ENCODE results near the gene PLEKHN1. TPM values are rescaled to one million over a fixed set of nuclear protein-coding genes. Genes with fewer than 3 reads are reported as not detected.
"Not testable (repeated sequence)": the region's sequence is repeated elsewhere in the genome, so short reads cannot be mapped to it uniquely, and the experiment has no call there.

The PLEKHN1 gene
- total RNA-seq, 2 donors from 2014 or later = 3.4 to 4.3 TPM

- Mint-ChIP-seq H3K27ac (no peak overlapping the region), H3K4me1 (peaks cover 3% of the 10 kb centered on the region), H3K4me3 (no peak overlapping the region), H3K27me3 (peaks cover 41% of the 10 kb centered on the region), H3K36me3 (ENCODE audit: low read depth) (no peaks in the 10 kb centered on the region)
- no peak for ATAC-seq
- DNase-seq = no peak
- H3K9me3 ChIP-seq (ENCODE audit: control insufficient read depth, low read length, poor library complexity, severe bottlenecking) = no peaks in the 10 kb centered on the region
Observed at GRCh38 chr1:982765-983436, 16.6 kb downstream of the PLEKHN1 start.

GRCh38 chr1:983798-984475 lies 17.7 kb downstream of the PLEKHN1 start:
- no peaks in the 10 kb centered on the region for H3K9me3 ChIP-seq (ENCODE audit: control insufficient read depth, low read length, poor library complexity, severe bottlenecking)
- Mint-ChIP-seq H3K36me3 (ENCODE audit: low read depth) (no peaks in the 10 kb centered on the region), H3K27me3 (peaks cover 50% of the 10 kb centered on the region), H3K4me1 (no peaks in the 10 kb centered on the region), H3K4me3 (no peak overlapping the region), H3K27ac (no peak overlapping the region)
- DNase-seq (peak; percentile 47 to 53 (median 49)), ATAC-seq (peak; percentile 79)

- no peak for DNase-seq
- Mint-ChIP-seq H3K27ac (no peak overlapping the region), H3K36me3 (ENCODE audit: low read depth) (no peaks in the 10 kb centered on the region), H3K4me3 (no peak overlapping the region), H3K27me3 (peaks cover 55% of the 10 kb centered on the region), H3K4me1 (no peaks in the 10 kb centered on the region)
- no peak for ATAC-seq
- no peaks in the 10 kb centered on the region for H3K9me3 ChIP-seq (ENCODE audit: control insufficient read depth, low read length, poor library complexity, severe bottlenecking)
Observed at GRCh38 chr1:984476-984814, 18.2 kb downstream of the PLEKHN1 start.

- Mint-ChIP-seq H3K36me3 (ENCODE audit: low read depth) (no peaks in the 10 kb centered on the region), H3K27ac (no peak overlapping the region), H3K4me1 (no peaks in the 10 kb centered on the region), H3K4me3 (no peak overlapping the region), H3K27me3 (peaks cover 62% of the 10 kb centered on the region)
- H3K9me3 ChIP-seq (ENCODE audit: control insufficient read depth, low read length, poor library complexity, severe bottlenecking) = no peaks in the 10 kb centered on the region
- ATAC-seq = no peak
- no peak for DNase-seq
Observed at GRCh38 chr1:985126-985525, 18.8 kb downstream of the PLEKHN1 start.

- H3K27me3 Mint-ChIP-seq = peaks cover 64% of the 10 kb centered on the region
- DNase-seq; H3K4me1 Mint-ChIP-seq; ATAC-seq; H3K27ac Mint-ChIP-seq; H3K4me3 Mint-ChIP-seq; H3K36me3 Mint-ChIP-seq (ENCODE audit: low read depth); H3K9me3 ChIP-seq (ENCODE audit: control insufficient read depth, low read length, poor library complexity, severe bottlenecking): not testable (repeated sequence)
Observed at GRCh38 chr1:988061-988460, 21.8 kb downstream of the PLEKHN1 start.

- H3K36me3 Mint-ChIP-seq (ENCODE audit: low read depth); ATAC-seq; H3K9me3 ChIP-seq (ENCODE audit: control insufficient read depth, low read length, poor library complexity, severe bottlenecking); H3K27ac Mint-ChIP-seq; H3K4me1 Mint-ChIP-seq; DNase-seq; H3K4me3 Mint-ChIP-seq: not testable (repeated sequence)
- H3K27me3 Mint-ChIP-seq = peaks cover 49% of the 10 kb centered on the region
Observed at GRCh38 chr1:991275-991674, 25.0 kb downstream of the PLEKHN1 start.

GRCh38 chr1:991895-992294 lies 25.6 kb downstream of the PLEKHN1 start:
- no peak for DNase-seq
- ATAC-seq = no peak
- H3K36me3 Mint-ChIP-seq (ENCODE audit: low read depth) = peaks cover 2% of the 10 kb centered on the region
- H3K4me1 Mint-ChIP-seq = peaks cover 3% of the 10 kb centered on the region
- H3K27ac Mint-ChIP-seq = no peak overlapping the region
- H3K9me3 ChIP-seq (ENCODE audit: control insufficient read depth, low read length, poor library complexity, severe bottlenecking) = no peaks in the 10 kb centered on the region
- peaks cover 46% of the 10 kb centered on the region for H3K27me3 Mint-ChIP-seq
- H3K4me3 Mint-ChIP-seq = no peak overlapping the region

GRCh38 chr1:992362-992761 lies 26.1 kb downstream of the PLEKHN1 start:
- DNase-seq = no peak
- Mint-ChIP-seq H3K4me1 (peaks cover 6% of the 10 kb centered on the region), H3K27ac (no peak overlapping the region), H3K36me3 (ENCODE audit: low read depth) (peaks cover 2% of the 10 kb centered on the region), H3K4me3 (no peak overlapping the region), H3K27me3 (peaks cover 46% of the 10 kb centered on the region)
- no peak for ATAC-seq
- H3K9me3 ChIP-seq (ENCODE audit: control insufficient read depth, low read length, poor library complexity, severe bottlenecking) = no peaks in the 10 kb centered on the region

GRCh38 chr1:993379-993995 lies 27.2 kb downstream of the PLEKHN1 start:
- Mint-ChIP-seq H3K27me3 (peaks cover 36% of the 10 kb centered on the region), H3K27ac (no peak overlapping the region), H3K4me3 (no peak overlapping the region), H3K4me1 (peaks cover 9% of the 10 kb centered on the region), H3K36me3 (ENCODE audit: low read depth) (peaks cover 2% of the 10 kb centered on the region)
- H3K9me3 ChIP-seq (ENCODE audit: control insufficient read depth, low read length, poor library complexity, severe bottlenecking) = no peaks in the 10 kb centered on the region
- DNase-seq (no peak), ATAC-seq (no peak)

GRCh38 chr1:994546-994945 lies 28.3 kb downstream of the PLEKHN1 start:
- not testable (repeated sequence) for H3K9me3 ChIP-seq (ENCODE audit: control insufficient read depth, low read length, poor library complexity, severe bottlenecking); H3K4me3 Mint-ChIP-seq; DNase-seq; H3K4me1 Mint-ChIP-seq; H3K27ac Mint-ChIP-seq; ATAC-seq; H3K36me3 Mint-ChIP-seq (ENCODE audit: low read depth)
- peaks cover 26% of the 10 kb centered on the region for H3K27me3 Mint-ChIP-seq

GRCh38 chr1:995665-996633 lies 29.7 kb downstream of the PLEKHN1 start:
- ATAC-seq (no peak), DNase-seq (no peak)
- Mint-ChIP-seq H3K4me3 (no peak overlapping the region), H3K36me3 (ENCODE audit: low read depth) (peaks cover 4% of the 10 kb centered on the region), H3K27ac (no peak overlapping the region), H3K27me3 (peaks cover 12% of the 10 kb centered on the region), H3K4me1 (peaks cover 9% of the 10 kb centered on the region)
- no peaks in the 10 kb centered on the region for H3K9me3 ChIP-seq (ENCODE audit: control insufficient read depth, low read length, poor library complexity, severe bottlenecking)

GRCh38 chr1:996851-997712 lies 30.8 kb downstream of the PLEKHN1 start:
- DNase-seq = no peak

More at GRCh38 chr1:996851-997712, 30.8 kb downstream of the PLEKHN1 start:
- ATAC-seq = no peak
- peaks cover 8% of the 10 kb centered on the region for H3K27me3 Mint-ChIP-seq
- H3K4me1 Mint-ChIP-seq = peaks cover 9% of the 10 kb centered on the region
- no peak overlapping the region for H3K4me3 Mint-ChIP-seq
- H3K9me3 ChIP-seq (ENCODE audit: control insufficient read depth, low read length, poor library complexity, severe bottlenecking) = no peaks in the 10 kb centered on the region
- H3K27ac Mint-ChIP-seq = no peak overlapping the region
- H3K36me3 Mint-ChIP-seq (ENCODE audit: low read depth) = peaks cover 2% of the 10 kb centered on the region

Data from T-helper 17 cell (primary cell).